Measurements from ENCODE around the gene MAGI1.

MAGI1 gene

GRCh38 chr3:65664446-65664845, 374.3 kb downstream of the MAGI1 start:
- H3K27ac ChIP-seq (ENCODE audit: low read length) = no peak overlapping the region
- H3K27me3 ChIP-seq (ENCODE audit: control insufficient read depth, insufficient read depth, low read length) = no peaks in the 10 kb centered on the region
- H3K4me1 ChIP-seq (ENCODE audit: control insufficient read depth, low read depth, low read length) = peaks cover 4% of the 10 kb centered on the region
- H3K36me3 ChIP-seq (ENCODE audit: control insufficient read depth, low read depth, low read length) = no peaks in the 10 kb centered on the region
- H3K9me3 ChIP-seq (ENCODE audit: control insufficient read depth, low read depth, low read length) = no peaks in the 10 kb centered on the region
- H3K9ac ChIP-seq (ENCODE audit: low read length) = no peak overlapping the region
- no peak overlapping the region for H3K4me3 ChIP-seq (ENCODE audit: low read length)

GRCh38 chr3:65662095-65662494, 376.6 kb downstream of the MAGI1 start:
- no peak overlapping the region for H3K4me3 ChIP-seq (ENCODE audit: low read length)
- no peaks in the 10 kb centered on the region for H3K27me3 ChIP-seq (ENCODE audit: control insufficient read depth, insufficient read depth, low read length)
- no peak overlapping the region for H3K9ac ChIP-seq (ENCODE audit: low read length)
- H3K4me1 ChIP-seq (ENCODE audit: control insufficient read depth, low read depth, low read length) = peaks cover 14% of the 10 kb centered on the region
- no peaks in the 10 kb centered on the region for H3K9me3 ChIP-seq (ENCODE audit: control insufficient read depth, low read depth, low read length)
- no peak overlapping the region for H3K27ac ChIP-seq (ENCODE audit: low read length)
- no peaks in the 10 kb centered on the region for H3K36me3 ChIP-seq (ENCODE audit: control insufficient read depth, low read depth, low read length)

GRCh38 chr3:65660000-65660598, 378.6 kb downstream of the MAGI1 start:
- H3K27me3 ChIP-seq (ENCODE audit: control insufficient read depth, insufficient read depth, low read length) = no peaks in the 10 kb centered on the region
- H3K4me3 ChIP-seq (ENCODE audit: low read length) = no peak overlapping the region
- no peaks in the 10 kb centered on the region for H3K36me3 ChIP-seq (ENCODE audit: control insufficient read depth, low read depth, low read length)
- H3K4me1 ChIP-seq (ENCODE audit: control insufficient read depth, low read depth, low read length) = peaks cover 10% of the 10 kb centered on the region
- H3K9ac ChIP-seq (ENCODE audit: low read length) = no peak overlapping the region
- no peak overlapping the region for H3K27ac ChIP-seq (ENCODE audit: low read length)
- H3K9me3 ChIP-seq (ENCODE audit: control insufficient read depth, low read depth, low read length) = no peaks in the 10 kb centered on the region

GRCh38 chr3:65659396-65659795, 379.3 kb downstream of the MAGI1 start:
- no peak overlapping the region for H3K27ac ChIP-seq (ENCODE audit: low read length)
- H3K36me3 ChIP-seq (ENCODE audit: control insufficient read depth, low read depth, low read length) = no peaks in the 10 kb centered on the region
- H3K9ac ChIP-seq (ENCODE audit: low read length) = no peak overlapping the region
- no peak overlapping the region for H3K4me3 ChIP-seq (ENCODE audit: low read length)
- H3K27me3 ChIP-seq (ENCODE audit: control insufficient read depth, insufficient read depth, low read length) = no peaks in the 10 kb centered on the region
- no peaks in the 10 kb centered on the region for H3K9me3 ChIP-seq (ENCODE audit: control insufficient read depth, low read depth, low read length)
- peaks cover 10% of the 10 kb centered on the region for H3K4me1 ChIP-seq (ENCODE audit: control insufficient read depth, low read depth, low read length)

- Histone ChIP-seq H3K27me3 (ENCODE audit: control insufficient read depth, insufficient read depth, low read length) (no peaks in the 10 kb centered on the region), H3K27ac (ENCODE audit: low read length) (no peak overlapping the region), H3K4me3 (ENCODE audit: low read length) (no peak overlapping the region), H3K9me3 (ENCODE audit: control insufficient read depth, low read depth, low read length) (no peaks in the 10 kb centered on the region), H3K9ac (ENCODE audit: low read length) (no peak overlapping the region), H3K36me3 (ENCODE audit: control insufficient read depth, low read depth, low read length) (no peaks in the 10 kb centered on the region), H3K4me1 (ENCODE audit: control insufficient read depth, low read depth, low read length) (peaks cover 10% of the 10 kb centered on the region)
Measured at GRCh38 chr3:65658401-65658800, 380.3 kb downstream of the MAGI1 start.

- Histone ChIP-seq H3K27me3 (ENCODE audit: control insufficient read depth, insufficient read depth, low read length) (no peaks in the 10 kb centered on the region), H3K36me3 (ENCODE audit: control insufficient read depth, low read depth, low read length) (no peaks in the 10 kb centered on the region), H3K4me3 (ENCODE audit: low read length) (no peak overlapping the region), H3K27ac (ENCODE audit: low read length) (no peak overlapping the region), H3K4me1 (ENCODE audit: control insufficient read depth, low read depth, low read length) (peaks cover 10% of the 10 kb centered on the region), H3K9ac (ENCODE audit: low read length) (no peak overlapping the region), H3K9me3 (ENCODE audit: control insufficient read depth, low read depth, low read length) (no peaks in the 10 kb centered on the region)
Measured at GRCh38 chr3:65655061-65655460, 383.7 kb downstream of the MAGI1 start.

- Histone ChIP-seq H3K36me3 (ENCODE audit: control insufficient read depth, low read depth, low read length) (no peaks in the 10 kb centered on the region), H3K4me3 (ENCODE audit: low read length) (no peak overlapping the region), H3K9ac (ENCODE audit: low read length) (no peak overlapping the region), H3K27me3 (ENCODE audit: control insufficient read depth, insufficient read depth, low read length) (no peaks in the 10 kb centered on the region), H3K4me1 (ENCODE audit: control insufficient read depth, low read depth, low read length) (peaks cover 8% of the 10 kb centered on the region), H3K9me3 (ENCODE audit: control insufficient read depth, low read depth, low read length) (no peaks in the 10 kb centered on the region), H3K27ac (ENCODE audit: low read length) (no peak overlapping the region)
Measured at GRCh38 chr3:65653731-65654130, 385.0 kb downstream of the MAGI1 start.

GRCh38 chr3:65650247-65650646, 388.5 kb downstream of the MAGI1 start:
- Histone ChIP-seq H3K27me3 (ENCODE audit: control insufficient read depth, insufficient read depth, low read length) (no peaks in the 10 kb centered on the region), H3K9ac (ENCODE audit: low read length) (no peak overlapping the region), H3K4me3 (ENCODE audit: low read length) (no peak overlapping the region), H3K4me1 (ENCODE audit: control insufficient read depth, low read depth, low read length) (no peaks in the 10 kb centered on the region), H3K27ac (ENCODE audit: low read length) (no peak overlapping the region), H3K36me3 (ENCODE audit: control insufficient read depth, low read depth, low read length) (no peaks in the 10 kb centered on the region), H3K9me3 (ENCODE audit: control insufficient read depth, low read depth, low read length) (no peaks in the 10 kb centered on the region)

- H3K27me3 ChIP-seq (ENCODE audit: control insufficient read depth, insufficient read depth, low read length) = no peaks in the 10 kb centered on the region
- no peaks in the 10 kb centered on the region for H3K4me1 ChIP-seq (ENCODE audit: control insufficient read depth, low read depth, low read length)
- H3K4me3 ChIP-seq (ENCODE audit: low read length) = no peak overlapping the region
- H3K27ac ChIP-seq (ENCODE audit: low read length) = no peak overlapping the region
- no peaks in the 10 kb centered on the region for H3K9me3 ChIP-seq (ENCODE audit: control insufficient read depth, low read depth, low read length)
- H3K9ac ChIP-seq (ENCODE audit: low read length) = no peak overlapping the region
- no peaks in the 10 kb centered on the region for H3K36me3 ChIP-seq (ENCODE audit: control insufficient read depth, low read depth, low read length)
Measured at GRCh38 chr3:65647369-65647768, 391.3 kb downstream of the MAGI1 start.

- H3K27me3 ChIP-seq (ENCODE audit: control insufficient read depth, insufficient read depth, low read length) = no peaks in the 10 kb centered on the region
- no peak overlapping the region for H3K4me3 ChIP-seq (ENCODE audit: low read length)
- no peaks in the 10 kb centered on the region for H3K36me3 ChIP-seq (ENCODE audit: control insufficient read depth, low read depth, low read length)
- H3K27ac ChIP-seq (ENCODE audit: low read length) = no peak overlapping the region
- no peak overlapping the region for H3K9ac ChIP-seq (ENCODE audit: low read length)
- H3K9me3 ChIP-seq (ENCODE audit: control insufficient read depth, low read depth, low read length) = no peaks in the 10 kb centered on the region
- H3K4me1 ChIP-seq (ENCODE audit: control insufficient read depth, low read depth, low read length) = peaks cover 17% of the 10 kb centered on the region
Measured at GRCh38 chr3:65642883-65643282, 395.8 kb downstream of the MAGI1 start.

GRCh38 chr3:65641777-65642176, 396.9 kb downstream of the MAGI1 start:
- H3K9ac ChIP-seq (ENCODE audit: low read length) = no peak overlapping the region
- H3K4me3 ChIP-seq (ENCODE audit: low read length) = no peak overlapping the region
- no peaks in the 10 kb centered on the region for H3K9me3 ChIP-seq (ENCODE audit: control insufficient read depth, low read depth, low read length)
- no peaks in the 10 kb centered on the region for H3K27me3 ChIP-seq (ENCODE audit: control insufficient read depth, insufficient read depth, low read length)
- H3K4me1 ChIP-seq (ENCODE audit: control insufficient read depth, low read depth, low read length) = peaks cover 17% of the 10 kb centered on the region
- no peak overlapping the region for H3K27ac ChIP-seq (ENCODE audit: low read length)
- H3K36me3 ChIP-seq (ENCODE audit: control insufficient read depth, low read depth, low read length) = no peaks in the 10 kb centered on the region

- Histone ChIP-seq H3K9ac (ENCODE audit: low read length) (no peak overlapping the region), H3K4me1 (ENCODE audit: control insufficient read depth, low read depth, low read length) (peaks cover 17% of the 10 kb centered on the region), H3K27me3 (ENCODE audit: control insufficient read depth, insufficient read depth, low read length) (no peaks in the 10 kb centered on the region), H3K4me3 (ENCODE audit: low read length) (no peak overlapping the region), H3K27ac (ENCODE audit: low read length) (no peak overlapping the region), H3K9me3 (ENCODE audit: control insufficient read depth, low read depth, low read length) (no peaks in the 10 kb centered on the region), H3K36me3 (ENCODE audit: control insufficient read depth, low read depth, low read length) (no peaks in the 10 kb centered on the region)
Measured at GRCh38 chr3:65641045-65641444, 397.7 kb downstream of the MAGI1 start.
